Fibroblast of lung (primary cell): ENCODE data around the gene FGF14. TPM values are rescaled to one million over a fixed set of nuclear protein-coding genes. Genes with fewer than 3 reads are reported as not detected.

ENCODE experiments used
- DNase-seq, 2 donors: peaks; one replicate each; pipeline versions ENCODE4 v3.0.0 to v3.0.0-alpha.2; 2010; ENCODE audit warnings: low read depth in 2 of 2
- H2AFZ ChIP-seq: 2 replicates; pipeline ENCODE4 v1.5.1; 2012; ENCODE audit warnings: low read length, control low read depth, inconsistent platforms
- H3K27ac ChIP-seq: 2 replicates; pipeline ENCODE4 v1.5.1; 2011; ENCODE audit warnings: low read length, control low read depth; ENCODE audit not compliant: insufficient read depth
- H3K27me3 ChIP-seq: 2 replicates; pipeline ENCODE4 v1.5.1; 2011; ENCODE audit warnings: mild to moderate bottlenecking, low read length; ENCODE audit not compliant: control insufficient read depth, insufficient read depth
- H3K36me3 ChIP-seq: 2 replicates; pipeline ENCODE4 v1.5.1; 2011; ENCODE audit warnings: low read length; ENCODE audit not compliant: control insufficient read depth, insufficient read depth
- H3K4me1 ChIP-seq: 2 replicates; pipeline ENCODE4 v1.5.1; 2011; ENCODE audit warnings: low read length; ENCODE audit not compliant: control insufficient read depth, insufficient read depth; ENCODE audit errors: extremely low read depth
- H3K4me2 ChIP-seq: 2 replicates; pipeline ENCODE4 v1.5.1; 2011; ENCODE audit warnings: low read length, control low read depth; ENCODE audit not compliant: insufficient read depth; ENCODE audit errors: extremely low read depth
- H3K4me3 ChIP-seq, 4 experiments: fragments of 200-600 bp in 1 of 4; sonication (generic) in 1 of 4; replicated peaks in 1 of 4; 2 replicates each; pipeline ENCODE4 v1.5.1; 2011 to 2016; ENCODE audit warnings: low read length in 4 of 4, low read depth in 3 of 4, mild to moderate bottlenecking in 3 of 4, control low read depth in 2 of 4, inconsistent platforms in 1 of 4, mixed read lengths in 1 of 4; ENCODE audit not compliant: insufficient read depth in 1 of 4; ENCODE audit errors: control extremely low read depth in 1 of 4
- H3K79me2 ChIP-seq: 2 replicates; pipeline ENCODE4 v1.5.1; 2012; ENCODE audit warnings: mild to moderate bottlenecking, low read length, inconsistent platforms; ENCODE audit not compliant: control insufficient read depth, insufficient read depth
- H3K9ac ChIP-seq: 2 replicates; pipeline ENCODE4 v1.5.1; 2011; ENCODE audit warnings: mild to moderate bottlenecking, low read length, control low read depth; ENCODE audit not compliant: insufficient read depth
- H3K9me3 ChIP-seq: 2 replicates; pipeline ENCODE4 v1.5.1; 2012; ENCODE audit warnings: low read depth, low read length; ENCODE audit not compliant: control insufficient read depth, insufficient read depth
- H4K20me1 ChIP-seq: 2 replicates; pipeline ENCODE4 v1.5.1; 2011; ENCODE audit warnings: low read length; ENCODE audit not compliant: control insufficient read depth, insufficient read depth; ENCODE audit errors: extremely low read depth
- CTCF ChIP-seq, 2 donors: IDR thresholded peaks in 1 of 2; conservative IDR thresholded peaks in 1 of 2; 1 replicate in 1 of 2; 2 replicates in 1 of 2; pipeline ENCODE4 v1.5.1; 2011 to 2012; ENCODE audit warnings: low read length in 2 of 2, control low read depth in 1 of 2, inconsistent platforms in 1 of 2, low read depth in 1 of 2, mild to moderate bottlenecking in 1 of 2
- EZH2 ChIP-seq: IDR thresholded peaks from 2 replicates; pipeline ENCODE4 v1.5.1; 2012; ENCODE audit warnings: low read length, control low read depth, mild to moderate bottlenecking; ENCODE audit errors: missing control alignments
- polyA plus RNA-seq, 2 donors: library from polyadenylated mRNA; depleted of rRNA in 1 of 2; stranded (reverse) in 1 of 2; unstranded in 1 of 2; fragments of >200 nt; gene quantifications; 2 replicates each; pipeline ENCODE4 v1.2.1, GENCODE V29; 2011 to 2012; ENCODE audit warnings: missing spikeins in 1 of 2
- total RNA-seq: library from RNA; depleted of rRNA; stranded (reverse); fragments of >200 nt; gene quantifications from 2 replicates; pipeline ENCODE4 v1.2.1, GENCODE V29; 2014

FGF14 gene
- total and polyA plus RNA-seq, 2 donors (not counting 1 experiment from before 2014, with no cell fraction given), result 0.94 to 7.8 TPM

- H3K27ac ChIP-seq, result no peak overlapping the region
- H3K4me3 ChIP-seq, result no peak overlapping the region
- TF ChIP-seq CTCF (conservative IDR thresholded peaks at IDR 0.05 in 1 of 2, IDR thresholded peaks at IDR 0.05 in 1 of 2; ENCODE audit: low read depth in 1 of 2, low read length in 2 of 2), result no peak
- no peaks in the 10 kb centered on the region for H3K36me3 ChIP-seq
- no peaks in the 10 kb centered on the region for H4K20me1 ChIP-seq
- H3K27me3 ChIP-seq, result no peaks in the 10 kb centered on the region
- H3K4me1 ChIP-seq, result no peaks in the 10 kb centered on the region
- H3K9me3 ChIP-seq, result no peaks in the 10 kb centered on the region
- H3K4me2 ChIP-seq, result no peak overlapping the region
- H3K9ac ChIP-seq, result no peak overlapping the region
- H2AFZ ChIP-seq, result no peak overlapping the region
- H3K79me2 ChIP-seq, result no peaks in the 10 kb centered on the region
- no peak for DNase-seq
These were observed 662.3 kb downstream of the FGF14 start for GRCh38 chr13:101739382-101740178.

GRCh38 chr13:101738336-101738735 is 663.5 kb downstream of the FGF14 start:
- Histone ChIP-seq H3K9me3 (no peaks in the 10 kb centered on the region), H3K79me2 (no peaks in the 10 kb centered on the region), H3K4me2 (no peak overlapping the region), H3K9ac (no peak overlapping the region), H3K27ac (no peak overlapping the region), H3K36me3 (no peaks in the 10 kb centered on the region), H3K4me1 (no peaks in the 10 kb centered on the region), H2AFZ (no peak overlapping the region), H4K20me1 (no peaks in the 10 kb centered on the region), H3K27me3 (no peaks in the 10 kb centered on the region), H3K4me3 (no peak overlapping the region)
- no peak for DNase-seq
- no peak for TF ChIP-seq EZH2
- no peak for TF ChIP-seq CTCF (conservative IDR thresholded peaks at IDR 0.05 in 1 of 2, IDR thresholded peaks at IDR 0.05 in 1 of 2; ENCODE audit: low read depth in 1 of 2, low read length in 2 of 2)

- H3K4me2 ChIP-seq, result no peak overlapping the region
- TF ChIP-seq EZH2, result no peak
- no peak for TF ChIP-seq CTCF (conservative IDR thresholded peaks at IDR 0.05 in 1 of 2, IDR thresholded peaks at IDR 0.05 in 1 of 2; ENCODE audit: low read depth in 1 of 2, low read length in 2 of 2)
- H3K9me3 ChIP-seq, result no peaks in the 10 kb centered on the region
- DNase-seq, result no peak
- H3K4me1 ChIP-seq, result no peaks in the 10 kb centered on the region
- no peak overlapping the region for H2AFZ ChIP-seq
- no peaks in the 10 kb centered on the region for H3K36me3 ChIP-seq
- H3K27ac ChIP-seq, result no peak overlapping the region
- no peaks in the 10 kb centered on the region for H3K79me2 ChIP-seq
- H4K20me1 ChIP-seq, result no peaks in the 10 kb centered on the region
- H3K9ac ChIP-seq, result no peak overlapping the region
- H3K27me3 ChIP-seq, result no peaks in the 10 kb centered on the region
- no peak overlapping the region for H3K4me3 ChIP-seq
These were observed 665.3 kb downstream of the FGF14 start for GRCh38 chr13:101736566-101736965.
